HG03196 (cell line): ENCODE results near the gene FAR2.
"Not testable (repeated sequence)": the region's sequence is repeated elsewhere in the genome, so short reads cannot be mapped to it uniquely, and the experiment has no call there.

Experiments
- ATAC-seq: cut with Tn5 transposase; IDR thresholded peaks from one replicate; pipeline ENCODE4 v1.9.1; 2021; ENCODE audit not compliant: unreplicated experiment

Gene FAR2

GRCh38 chr12:29152981-29153630 lies 4.0 kb downstream of the FAR2 start:
- no peak for ATAC-seq

GRCh38 chr12:29155079-29155478 lies 6.0 kb downstream of the FAR2 start:
- ATAC-seq: no peak

GRCh38 chr12:29157486-29157946 lies 8.4 kb downstream of the FAR2 start:
- no peak for ATAC-seq

GRCh38 chr12:29158115-29158763 lies 9.2 kb downstream of the FAR2 start:
- ATAC-seq: no peak

- no peak for ATAC-seq
These were observed 10.6 kb downstream of the FAR2 start for GRCh38 chr12:29159661-29160060.

GRCh38 chr12:29160230-29160629 lies 11.2 kb downstream of the FAR2 start:
- ATAC-seq: no peak

GRCh38 chr12:29163146-29163545 lies 14.1 kb downstream of the FAR2 start:
- no peak for ATAC-seq

GRCh38 chr12:29164477-29165393 lies 15.7 kb downstream of the FAR2 start:
- peak; percentile 99 for ATAC-seq

GRCh38 chr12:29167445-29167844 lies 18.4 kb downstream of the FAR2 start:
- ATAC-seq: no peak

GRCh38 chr12:29167988-29168387 lies 18.9 kb downstream of the FAR2 start:
- no peak for ATAC-seq

- not testable (repeated sequence) for ATAC-seq
These were observed 20.9 kb downstream of the FAR2 start for GRCh38 chr12:29169978-29170377.

GRCh38 chr12:29170478-29171084 lies 21.5 kb downstream of the FAR2 start:
- ATAC-seq: not testable (repeated sequence)

GRCh38 chr12:29171421-29172258 lies 22.6 kb downstream of the FAR2 start:
- no peak for ATAC-seq

GRCh38 chr12:29176941-29177340 lies 27.9 kb downstream of the FAR2 start:
- ATAC-seq: no peak

GRCh38 chr12:29182247-29182646 lies 33.2 kb downstream of the FAR2 start:
- ATAC-seq: not testable (repeated sequence)

GRCh38 chr12:29187756-29188155 lies 38.7 kb downstream of the FAR2 start:
- no peak for ATAC-seq

GRCh38 chr12:29191267-29191850 lies 42.3 kb downstream of the FAR2 start:
- no peak for ATAC-seq

GRCh38 chr12:29198901-29199300 lies 49.8 kb downstream of the FAR2 start:
- ATAC-seq: no peak

- ATAC-seq: no peak
These were observed 51.5 kb downstream of the FAR2 start for GRCh38 chr12:29200586-29200985.

- ATAC-seq: no peak
These were observed 52.2 kb downstream of the FAR2 start for GRCh38 chr12:29201296-29201695.
